Parathyroid adenoma (tissue), 2 donors: ENCODE data around the gene MTARC2.

Experiments
- H2AFZ ChIP-seq: fragments of 300-600 bp; sonication (generic); one replicate; pipeline ENCODE4 v1.7.0; 2017; ENCODE audit warnings: antibody characterized with exemption, mild to moderate bottlenecking
- H3K27ac ChIP-seq: fragments of 300-600 bp; sonication (generic); one replicate; pipeline ENCODE4 v1.7.0; 2017
- H3K27me3 ChIP-seq: fragments of 300-600 bp; sonication (generic); one replicate; pipeline ENCODE4 v1.7.0; 2017; ENCODE audit warnings: low read length; ENCODE audit not compliant: control insufficient read depth, insufficient read depth
- H3K36me3 ChIP-seq: fragments of 300-600 bp; sonication (generic); one replicate; pipeline ENCODE4 v1.7.0; 2017; ENCODE audit warnings: low read length; ENCODE audit not compliant: control insufficient read depth, insufficient read depth
- H3K4me1 ChIP-seq: fragments of 300-600 bp; sonication (generic); one replicate; pipeline ENCODE4 v1.7.0; 2017; ENCODE audit warnings: control low read depth
- H3K4me2 ChIP-seq: fragments of 300-600 bp; sonication (generic); one replicate; pipeline ENCODE4 v1.7.0; 2017; ENCODE audit warnings: low read length
- H3K4me3 ChIP-seq: fragments of 300-600 bp; sonication (generic); one replicate; pipeline ENCODE4 v1.7.0; 2017; ENCODE audit warnings: low read depth, low read length
- H3K79me2 ChIP-seq: fragments of 300-600 bp; sonication (generic); one replicate; pipeline ENCODE4 v1.7.0; 2017; ENCODE audit warnings: control low read depth
- H3K9ac ChIP-seq: fragments of 300-600 bp; sonication (generic); one replicate; pipeline ENCODE4 v1.7.0; 2017; ENCODE audit warnings: mild to moderate bottlenecking
- H3K9me3 ChIP-seq: fragments of 300-600 bp; sonication (generic); one replicate; pipeline ENCODE4 v1.7.0; 2017; ENCODE audit warnings: low read length; ENCODE audit not compliant: control insufficient read depth
- TF ChIP-seq, protein P1 (sequence below): fragments of 300-600 bp; sonication (generic); IDR thresholded peaks from one replicate; pipeline ENCODE4 v1.7.0; 2017; ENCODE audit warnings: antibody characterized with exemption, mild to moderate bottlenecking
- donor health status: primary hyperparathyroidism.

Gene MTARC2

DNA sequence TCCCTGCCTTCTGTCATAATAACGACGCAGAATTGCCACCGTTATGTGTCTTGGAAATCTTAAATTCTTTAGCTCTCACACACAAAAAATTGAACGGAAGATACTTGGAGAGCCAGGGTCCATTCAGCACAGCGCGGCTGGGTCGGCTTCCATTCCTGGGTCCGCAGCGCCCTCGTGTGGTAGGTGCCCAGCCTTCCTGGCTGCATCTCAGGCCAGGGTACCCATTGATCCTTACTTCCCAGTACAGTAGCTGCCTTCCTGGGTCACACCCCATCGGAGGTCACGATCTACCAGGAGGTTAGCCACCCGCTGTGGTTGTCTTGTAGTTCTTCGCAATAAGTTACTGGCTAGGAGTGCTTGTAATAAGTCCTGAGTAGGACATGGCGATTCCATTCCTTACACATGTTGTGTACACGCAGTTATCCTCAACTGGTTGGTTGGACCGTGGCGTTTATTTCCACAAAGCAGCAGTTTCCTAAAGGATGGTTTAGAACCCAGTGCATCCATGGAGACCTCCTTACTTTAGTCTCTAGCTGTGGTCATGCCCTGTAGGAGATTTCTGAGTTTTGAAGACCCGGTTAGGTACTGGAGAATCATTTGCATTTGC is 28.7 kb downstream of the MTARC2 start:
- H3K4me2 ChIP-seq = no peak overlapping the region
- TF ChIP-seq, protein P1, sequence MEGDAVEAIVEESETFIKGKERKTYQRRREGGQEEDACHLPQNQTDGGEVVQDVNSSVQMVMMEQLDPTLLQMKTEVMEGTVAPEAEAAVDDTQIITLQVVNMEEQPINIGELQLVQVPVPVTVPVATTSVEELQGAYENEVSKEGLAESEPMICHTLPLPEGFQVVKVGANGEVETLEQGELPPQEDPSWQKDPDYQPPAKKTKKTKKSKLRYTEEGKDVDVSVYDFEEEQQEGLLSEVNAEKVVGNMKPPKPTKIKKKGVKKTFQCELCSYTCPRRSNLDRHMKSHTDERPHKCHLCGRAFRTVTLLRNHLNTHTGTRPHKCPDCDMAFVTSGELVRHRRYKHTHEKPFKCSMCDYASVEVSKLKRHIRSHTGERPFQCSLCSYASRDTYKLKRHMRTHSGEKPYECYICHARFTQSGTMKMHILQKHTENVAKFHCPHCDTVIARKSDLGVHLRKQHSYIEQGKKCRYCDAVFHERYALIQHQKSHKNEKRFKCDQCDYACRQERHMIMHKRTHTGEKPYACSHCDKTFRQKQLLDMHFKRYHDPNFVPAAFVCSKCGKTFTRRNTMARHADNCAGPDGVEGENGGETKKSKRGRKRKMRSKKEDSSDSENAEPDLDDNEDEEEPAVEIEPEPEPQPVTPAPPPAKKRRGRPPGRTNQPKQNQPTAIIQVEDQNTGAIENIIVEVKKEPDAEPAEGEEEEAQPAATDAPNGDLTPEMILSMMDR = peak; percentile 71
- H3K4me1 ChIP-seq = peaks cover 4% of the 10 kb centered on the region
- no peaks in the 10 kb centered on the region for H3K36me3 ChIP-seq
- H3K4me3 ChIP-seq = no peak overlapping the region
- peaks cover 5% of the 10 kb centered on the region for H3K79me2 ChIP-seq
- no peak overlapping the region for H2AFZ ChIP-seq
- no peaks in the 10 kb centered on the region for H3K27me3 ChIP-seq
- no peak overlapping the region for H3K9ac ChIP-seq
- H3K27ac ChIP-seq = no peak overlapping the region
- no peaks in the 10 kb centered on the region for H3K9me3 ChIP-seq

DNA sequence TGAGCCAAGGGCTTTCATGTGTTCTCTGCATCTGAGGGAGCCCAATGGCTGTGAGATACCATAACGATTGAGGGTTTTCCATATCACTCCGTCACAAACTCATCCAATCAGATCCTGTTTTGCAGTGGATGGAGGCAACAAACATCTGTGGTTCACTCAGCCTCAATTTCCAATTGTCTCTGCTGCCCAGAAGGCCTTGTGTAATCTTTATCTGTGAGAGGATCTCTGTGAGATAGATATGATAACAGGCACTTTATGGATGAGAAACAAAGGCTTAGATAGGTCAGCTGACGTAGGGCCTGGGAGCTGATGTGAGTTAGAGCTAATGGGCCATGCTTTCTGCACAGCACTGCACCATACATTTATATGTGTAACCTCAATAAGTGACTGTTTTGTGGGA is 35.3 kb downstream of the MTARC2 start:
- no peak overlapping the region for H3K4me2 ChIP-seq
- no peaks in the 10 kb centered on the region for H3K27me3 ChIP-seq
- no peaks in the 10 kb centered on the region for H3K9me3 ChIP-seq
- no peak overlapping the region for H2AFZ ChIP-seq
- peaks cover 5% of the 10 kb centered on the region for H3K4me1 ChIP-seq
- no peak overlapping the region for H3K4me3 ChIP-seq
- no peaks in the 10 kb centered on the region for H3K79me2 ChIP-seq
- H3K36me3 ChIP-seq = no peaks in the 10 kb centered on the region
- H3K27ac ChIP-seq = no peak overlapping the region
- H3K9ac ChIP-seq = no peak overlapping the region
- TF ChIP-seq, protein P1 = no peak

DNA sequence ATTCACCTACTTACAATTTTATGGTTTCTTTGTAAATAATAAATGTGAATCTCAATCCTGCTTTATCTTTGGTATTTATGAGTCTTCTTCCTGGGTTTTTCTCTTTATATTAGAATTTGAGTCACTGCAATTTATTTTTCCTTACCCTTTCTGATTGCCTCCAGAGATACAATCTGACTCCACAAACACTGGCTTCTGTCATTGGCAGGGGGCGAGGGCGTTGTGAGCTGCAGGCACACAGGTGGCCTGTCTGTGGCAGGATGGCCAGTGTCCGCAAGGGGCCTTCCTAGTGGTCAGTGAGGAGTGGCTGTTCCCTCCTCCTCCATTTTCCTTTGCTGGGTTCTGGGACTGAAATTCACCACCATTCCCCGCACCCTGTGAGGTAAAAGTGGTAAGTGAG is 36.6 kb downstream of the MTARC2 start:
- H3K4me3 ChIP-seq = no peak overlapping the region
- no peak overlapping the region for H3K9ac ChIP-seq
- no peak overlapping the region for H3K27ac ChIP-seq
- H3K4me1 ChIP-seq = peaks cover 5% of the 10 kb centered on the region
- no peak overlapping the region for H3K4me2 ChIP-seq
- no peaks in the 10 kb centered on the region for H3K27me3 ChIP-seq
- no peaks in the 10 kb centered on the region for H3K79me2 ChIP-seq
- no peak overlapping the region for H2AFZ ChIP-seq
- no peaks in the 10 kb centered on the region for H3K36me3 ChIP-seq
- TF ChIP-seq, protein P1 = no peak
- H3K9me3 ChIP-seq = no peaks in the 10 kb centered on the region

DNA sequence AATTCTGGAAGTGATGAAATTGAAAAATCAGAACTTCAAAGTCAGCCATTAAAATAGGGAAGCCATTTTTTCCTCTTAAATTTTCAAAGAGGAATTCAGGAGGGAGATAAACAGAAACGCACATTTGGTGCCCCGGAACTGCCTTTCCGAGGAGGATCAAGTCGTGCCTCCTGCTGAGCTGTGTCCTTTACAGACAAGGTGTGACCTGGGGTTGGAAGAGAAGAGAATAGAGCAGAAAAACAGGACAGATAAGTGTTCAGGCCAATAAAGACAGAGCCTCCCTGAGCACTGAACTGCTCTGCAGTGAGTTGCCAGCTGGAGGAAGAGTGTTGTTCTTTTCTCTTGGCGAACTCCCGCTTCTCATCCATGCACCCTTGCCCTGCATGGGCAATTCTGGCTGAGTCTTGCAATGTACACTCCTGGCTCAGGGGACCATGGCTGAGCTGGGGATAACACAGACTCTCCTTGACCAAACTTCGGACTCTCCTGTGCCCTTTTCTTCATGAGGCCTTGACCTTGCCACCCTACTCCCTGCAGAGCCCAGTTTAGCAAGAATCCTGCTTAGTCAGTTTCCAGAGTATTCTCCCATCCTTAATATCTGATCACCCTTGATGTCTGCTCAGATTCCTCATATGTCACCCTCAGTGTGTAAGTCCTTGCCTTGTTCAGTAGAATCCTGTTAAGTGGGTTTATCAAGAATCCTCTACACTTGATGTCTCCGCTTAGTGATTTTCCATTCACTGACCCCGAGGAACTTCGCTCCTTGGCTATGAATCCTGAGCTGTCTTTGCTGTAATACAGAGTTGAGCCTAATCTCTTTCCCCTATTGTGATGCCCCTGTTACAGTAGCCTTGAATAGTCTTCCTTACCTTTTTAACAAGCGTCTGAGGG is 37.3 kb downstream of the MTARC2 start:
- Histone ChIP-seq H2AFZ (no peak overlapping the region), H3K27ac (no peak overlapping the region), H3K27me3 (no peaks in the 10 kb centered on the region), H3K4me3 (no peak overlapping the region), H3K4me1 (peaks cover 5% of the 10 kb centered on the region), H3K9me3 (no peaks in the 10 kb centered on the region), H3K9ac (no peak overlapping the region), H3K36me3 (no peaks in the 10 kb centered on the region), H3K79me2 (no peaks in the 10 kb centered on the region), H3K4me2 (no peak overlapping the region)
- TF ChIP-seq, protein P1 = no peak

DNA sequence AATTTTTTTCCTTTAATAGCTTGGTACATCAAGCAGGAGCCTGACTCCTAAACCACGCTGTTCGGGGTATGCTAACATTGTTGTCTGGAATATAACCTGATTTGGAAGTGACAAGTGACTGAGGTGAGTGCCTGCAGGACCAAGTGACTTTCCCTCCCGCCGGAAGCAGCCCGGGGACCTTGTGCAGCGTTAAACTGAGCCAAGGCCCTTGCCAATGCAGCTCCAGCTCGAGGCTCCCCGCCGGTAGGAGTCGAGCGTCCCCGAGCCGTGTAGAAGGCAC is 37.9 kb downstream of the MTARC2 start:
- H3K79me2 ChIP-seq = no peaks in the 10 kb centered on the region
- H3K4me1 ChIP-seq = peaks cover 5% of the 10 kb centered on the region
- no peak overlapping the region for H3K27ac ChIP-seq
- H2AFZ ChIP-seq = no peak overlapping the region
- no peak overlapping the region for H3K4me3 ChIP-seq
- H3K4me2 ChIP-seq = no peak overlapping the region
- H3K9ac ChIP-seq = no peak overlapping the region
- no peaks in the 10 kb centered on the region for H3K27me3 ChIP-seq
- H3K36me3 ChIP-seq = no peaks in the 10 kb centered on the region
- TF ChIP-seq, protein P1 = no peak
- no peaks in the 10 kb centered on the region for H3K9me3 ChIP-seq
